Measurements from ENCODE around the gene CLASP1. TPM values are rescaled to one million over a fixed set of nuclear protein-coding genes. Genes with fewer than 3 reads are reported as not detected.

The CLASP1 gene
- total and polyA plus RNA-seq, 2 experiments from 2014 or later: 16.6 to 56.3 TPM

GRCh38 chr2:121583555-121583954, 65.7 kb downstream of the CLASP1 start (continued):
- no peak for TF ChIP-seq REST (IDR thresholded peaks at IDR 0.05; ENCODE audit: unreplicated experiment)
- TF ChIP-seq STAT1 (IDR thresholded peaks at IDR 0.05; ENCODE audit: unreplicated experiment): no peak
- no peak for TF ChIP-seq CTCF (conservative IDR thresholded peaks at IDR 0.05; ENCODE audit: low read depth in 2 of 2)
- no peak for TF ChIP-seq POLR2AphosphoS5 (IDR thresholded peaks at IDR 0.05; ENCODE audit: low read depth)

GRCh38 chr2:121582272-121582671, 67.0 kb downstream of the CLASP1 start:
- H3K36me3 Mint-ChIP-seq (ENCODE audit: low read depth): no peaks in the 10 kb centered on the region
- Histone ChIP-seq H3K27me3 (ENCODE audit: insufficient read depth) (no peaks in the 10 kb centered on the region), H3K9me2 (ENCODE audit: insufficient read depth) (no peaks in the 10 kb centered on the region), H3K36me3 (ENCODE audit: insufficient read depth) (no peaks in the 10 kb centered on the region), H3F3A (replicated peaks; ENCODE audit: low read depth) (no peaks in the 10 kb centered on the region), H3K27ac (ENCODE audit: low read depth) (no peak overlapping the region), H3K4me2 (no peak overlapping the region), H3K4me3 (no peak overlapping the region), H3K79me2 (replicated peaks; ENCODE audit: insufficient read depth) (peaks cover 52% of the 10 kb centered on the region), H3K4me1 (ENCODE audit: insufficient read depth) (peaks cover 18% of the 10 kb centered on the region), H4K20me1 (replicated peaks; ENCODE audit: insufficient read depth) (peaks cover 16% of the 10 kb centered on the region), H2AFZ (no peak overlapping the region)
- DNase-seq (ENCODE audit: low spot score): no peak
- no peaks in the 10 kb centered on the region for H3K9me3 Mint-ChIP-seq
- ATAC-seq: no peak
- H3K27ac Mint-ChIP-seq: no peak overlapping the region
- no peaks in the 10 kb centered on the region for H3K27me3 Mint-ChIP-seq (ENCODE audit: insufficient read depth, low read depth, poor library complexity)
- peaks cover 28% of the 10 kb centered on the region for H3K4me1 Mint-ChIP-seq
- no peak overlapping the region; the same call in 2 of the 3 replicates for H3K4me3 Mint-ChIP-seq
- no peak for TF ChIP-seq POLR2AphosphoS5 (IDR thresholded peaks at IDR 0.05; ENCODE audit: low read depth)
- no peak for TF ChIP-seq CTCF (conservative IDR thresholded peaks at IDR 0.05; ENCODE audit: low read depth in 2 of 2)
- TF ChIP-seq EZH2 (IDR thresholded peaks at IDR 0.05; ENCODE audit: low read depth, unreplicated experiment): no peak
- no peak for TF ChIP-seq ZNF331 (CRISPR knock-in tag; IDR thresholded peaks at IDR 0.05; ENCODE audit: low read depth)
- TF ChIP-seq REST (IDR thresholded peaks at IDR 0.05; ENCODE audit: unreplicated experiment): no peak
- no peak for TF ChIP-seq CREB1 (CRISPR knock-in tag; IDR thresholded peaks at IDR 0.05; ENCODE audit: low read depth)
- no peak for TF ChIP-seq NANOG (IDR thresholded peaks at IDR 0.05; ENCODE audit: borderline replicate concordance)
- TF ChIP-seq STAT1 (IDR thresholded peaks at IDR 0.05; ENCODE audit: unreplicated experiment): no peak
